Mononuclear cell (primary cell): Measurements from ENCODE around the gene TMEM164. TPM values are rescaled to one million over a fixed set of nuclear protein-coding genes. Genes with fewer than 3 reads are reported as not detected.

ENCODE experiments used
- H3K27me3 ChIP-seq: 2 replicates; pipeline ENCODE4 v1.6.0; 2011; ENCODE audit warnings: low read length, control low read depth; ENCODE audit not compliant: insufficient read depth
- H3K4me1 ChIP-seq: 2 replicates; pipeline ENCODE4 v1.5.1; 2011; ENCODE audit warnings: mild to moderate bottlenecking, low read length, control low read depth; ENCODE audit not compliant: insufficient read depth
- H3K4me3 ChIP-seq: 2 replicates; pipeline ENCODE4 v1.5.1; 2011; ENCODE audit warnings: mild to moderate bottlenecking, low read length, moderate library complexity
- H3K9me3 ChIP-seq: 2 replicates; pipeline ENCODE4 v1.5.1; 2011; ENCODE audit warnings: low read depth, mild to moderate bottlenecking, control low read depth, low read length
- total RNA-seq: library from RNA; depleted of rRNA; stranded (reverse); fragments of >200 nt; gene quantifications from one replicate; pipeline ENCODE4 v1.2.3, GENCODE V29; 2012

The TMEM164 gene
- total RNA-seq, 1 donor: 13.5 TPM

- H3K4me3 ChIP-seq: no peak overlapping the region
- H3K27me3 ChIP-seq: no peaks in the 10 kb centered on the region
- H3K4me1 ChIP-seq: peaks cover 5% of the 10 kb centered on the region
- H3K9me3 ChIP-seq: no peaks in the 10 kb centered on the region
These were observed 5.0 kb upstream of the TMEM164 start for GRCh38 chrX:109997786-109998452.

GRCh38 chrX:110000000-110000399 lies 2.9 kb upstream of the TMEM164 start:
- H3K4me1 ChIP-seq: peaks cover 20% of the 10 kb centered on the region
- no peak overlapping the region for H3K4me3 ChIP-seq
- no peaks in the 10 kb centered on the region for H3K27me3 ChIP-seq
- H3K9me3 ChIP-seq: no peaks in the 10 kb centered on the region

- peaks cover 31% of the 10 kb centered on the region for H3K4me1 ChIP-seq
- H3K27me3 ChIP-seq: no peaks in the 10 kb centered on the region
- no peaks in the 10 kb centered on the region for H3K9me3 ChIP-seq
- no peak overlapping the region for H3K4me3 ChIP-seq
These were observed 1.8 kb upstream of the TMEM164 start for GRCh38 chrX:110000847-110001713.

DNA sequence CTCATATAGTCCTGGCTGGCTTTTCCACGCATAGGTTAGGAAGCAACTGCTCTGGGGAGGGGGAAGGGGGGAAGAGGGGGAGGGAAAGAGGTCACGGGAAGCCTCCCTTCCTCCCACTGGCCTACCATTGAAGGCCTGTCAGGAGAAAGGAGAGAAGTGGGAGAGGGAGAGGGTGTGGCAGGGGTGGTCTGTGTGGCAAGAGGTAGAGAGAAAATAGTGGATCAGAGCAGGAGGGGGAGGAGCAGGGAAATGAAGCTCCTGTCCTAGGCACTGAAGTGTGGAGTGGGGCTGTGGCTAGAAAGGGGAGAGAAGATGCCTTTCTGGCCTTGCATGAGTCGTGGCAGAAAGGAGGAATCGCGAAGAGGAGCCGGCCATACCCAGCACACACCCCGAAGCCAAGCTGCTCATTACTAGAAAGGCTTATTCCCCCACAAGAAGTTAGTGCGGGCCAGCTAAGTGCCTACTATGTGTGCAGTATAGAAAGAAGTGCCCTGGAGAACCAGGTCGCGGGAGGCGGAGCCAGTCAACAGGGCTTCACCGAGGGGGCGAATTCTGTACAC lies 1.1 kb upstream of the TMEM164 start:
- Histone ChIP-seq H3K9me3 (no peaks in the 10 kb centered on the region), H3K4me1 (peaks cover 37% of the 10 kb centered on the region), H3K4me3 (peak overlapping the region; percentile 51)

DNA sequence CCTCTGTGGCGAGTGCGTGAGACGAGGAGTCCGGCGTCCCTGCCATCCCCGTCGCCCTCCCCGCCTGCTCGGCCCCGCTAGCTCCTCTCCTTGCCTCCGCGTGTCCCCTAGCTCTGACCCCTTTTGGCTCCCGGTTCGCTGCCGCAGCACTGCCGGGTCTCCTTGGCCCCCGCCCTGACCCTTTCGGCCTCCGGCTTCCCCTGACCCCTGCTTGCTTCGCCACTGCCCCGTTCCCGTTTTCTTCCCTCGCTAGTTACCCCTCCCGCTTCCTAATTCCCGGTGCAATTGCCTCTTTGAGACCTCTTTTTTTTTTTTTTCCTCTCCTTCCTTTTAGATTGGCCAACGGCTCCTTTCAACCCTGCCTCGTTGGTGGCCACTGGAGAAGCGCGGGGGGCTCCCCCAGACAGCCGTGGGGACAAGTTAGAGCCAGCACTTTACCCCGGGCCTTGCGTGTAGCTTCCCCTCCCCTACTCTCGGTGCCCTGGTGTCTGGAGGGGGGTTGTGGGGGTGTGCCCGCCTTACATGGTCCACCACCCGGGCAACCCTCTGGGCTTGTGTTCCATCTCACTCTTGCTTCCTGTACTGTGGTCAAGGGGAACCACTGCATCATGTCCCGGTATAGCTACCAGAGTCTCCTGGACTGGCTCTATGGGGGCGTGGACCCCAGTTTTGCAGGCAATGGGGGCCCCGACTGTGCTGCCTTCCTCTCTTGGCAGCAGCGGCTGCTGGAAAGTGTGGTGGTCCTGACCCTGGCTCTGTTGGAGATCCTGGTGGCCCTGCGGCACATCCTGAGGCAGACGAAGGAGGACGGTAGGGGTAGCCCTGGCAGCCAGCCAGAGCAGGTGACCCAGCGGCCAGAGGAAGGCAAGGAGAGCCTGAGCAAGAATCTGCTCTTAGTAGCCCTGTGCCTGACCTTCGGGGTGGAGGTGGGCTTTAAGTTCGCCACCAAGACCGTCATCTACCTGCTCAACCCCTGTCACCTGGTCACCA lies 548 bp downstream of the TMEM164 start:
- no peaks in the 10 kb centered on the region for H3K27me3 ChIP-seq
- H3K4me3 ChIP-seq: peak overlapping the region; percentile 51
- H3K9me3 ChIP-seq: no peaks in the 10 kb centered on the region
- peaks cover 48% of the 10 kb centered on the region for H3K4me1 ChIP-seq

More for the DNA sequence above, 1.1 kb upstream of the TMEM164 start:
- no peaks in the 10 kb centered on the region for H3K27me3 ChIP-seq

DNA sequence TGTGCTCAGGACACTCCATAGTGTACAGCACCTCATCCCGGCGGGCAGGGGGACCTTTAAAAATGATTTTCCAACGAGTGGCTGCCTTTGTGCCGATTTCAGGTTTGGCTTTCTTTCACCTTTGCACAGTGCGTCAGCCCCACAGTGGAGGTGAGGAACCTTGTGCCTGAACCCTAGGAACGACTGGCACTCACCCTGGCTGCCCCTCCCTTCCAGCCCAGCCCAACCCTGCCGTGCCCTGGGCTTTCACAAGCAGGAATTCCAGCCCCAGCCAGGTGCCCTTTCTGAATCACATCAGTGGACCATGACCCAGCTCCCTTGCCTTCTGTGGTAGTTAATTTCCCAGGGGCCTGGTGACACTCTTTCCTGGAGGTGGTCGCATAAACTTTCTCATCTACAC lies 1.3 kb downstream of the TMEM164 start:
- Histone ChIP-seq H3K4me3 (peak overlapping the region; percentile 51), H3K27me3 (no peaks in the 10 kb centered on the region), H3K9me3 (no peaks in the 10 kb centered on the region), H3K4me1 (peaks cover 48% of the 10 kb centered on the region)

DNA sequence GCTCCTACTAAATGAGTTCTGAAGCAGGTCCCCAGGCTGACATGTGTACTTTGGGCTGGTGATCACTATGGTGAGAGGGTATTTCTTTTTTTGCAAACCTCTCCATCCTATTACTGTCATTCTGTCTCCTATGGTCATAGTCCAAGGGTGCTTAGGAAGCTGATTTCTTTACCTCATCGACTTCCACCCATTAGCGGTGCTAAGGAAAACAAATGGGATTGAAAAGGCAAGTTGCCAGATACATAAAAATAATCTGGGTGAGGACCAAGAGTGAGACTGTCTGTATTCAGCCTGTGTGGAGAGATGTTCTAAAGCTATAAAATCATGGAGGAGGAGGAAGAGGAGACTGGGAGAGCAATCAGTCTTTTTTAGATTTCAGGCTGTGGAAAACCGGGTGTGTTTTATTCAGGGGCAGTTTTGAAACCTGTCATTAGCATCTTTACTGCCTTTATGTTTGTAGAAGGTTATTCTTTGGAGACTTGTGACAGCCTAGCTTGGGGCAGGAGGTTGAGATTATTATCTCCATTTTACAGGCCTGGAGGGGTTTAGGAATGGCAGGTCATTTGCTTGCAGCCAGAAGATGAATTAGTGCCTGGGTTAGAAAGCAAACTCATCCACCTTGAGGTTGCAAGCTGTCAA lies 1.9 kb downstream of the TMEM164 start:
- Histone ChIP-seq H3K27me3 (no peaks in the 10 kb centered on the region), H3K4me3 (no peak overlapping the region), H3K9me3 (no peaks in the 10 kb centered on the region), H3K4me1 (peaks cover 48% of the 10 kb centered on the region)

GRCh38 chrX:110006161-110006560 lies 3.2 kb downstream of the TMEM164 start:
- no peak overlapping the region for H3K4me3 ChIP-seq
- H3K4me1 ChIP-seq: peaks cover 59% of the 10 kb centered on the region
- H3K27me3 ChIP-seq: no peaks in the 10 kb centered on the region
- no peaks in the 10 kb centered on the region for H3K9me3 ChIP-seq

- no peaks in the 10 kb centered on the region for H3K9me3 ChIP-seq
- H3K4me1 ChIP-seq: peaks cover 65% of the 10 kb centered on the region
- no peaks in the 10 kb centered on the region for H3K27me3 ChIP-seq
- no peak overlapping the region for H3K4me3 ChIP-seq
These were observed 4.0 kb downstream of the TMEM164 start for GRCh38 chrX:110006821-110007375.

- Histone ChIP-seq H3K9me3 (no peaks in the 10 kb centered on the region), H3K4me1 (peaks cover 71% of the 10 kb centered on the region), H3K27me3 (no peaks in the 10 kb centered on the region), H3K4me3 (no peak overlapping the region)
These were observed 5.2 kb downstream of the TMEM164 start for GRCh38 chrX:110008011-110008635.

DNA sequence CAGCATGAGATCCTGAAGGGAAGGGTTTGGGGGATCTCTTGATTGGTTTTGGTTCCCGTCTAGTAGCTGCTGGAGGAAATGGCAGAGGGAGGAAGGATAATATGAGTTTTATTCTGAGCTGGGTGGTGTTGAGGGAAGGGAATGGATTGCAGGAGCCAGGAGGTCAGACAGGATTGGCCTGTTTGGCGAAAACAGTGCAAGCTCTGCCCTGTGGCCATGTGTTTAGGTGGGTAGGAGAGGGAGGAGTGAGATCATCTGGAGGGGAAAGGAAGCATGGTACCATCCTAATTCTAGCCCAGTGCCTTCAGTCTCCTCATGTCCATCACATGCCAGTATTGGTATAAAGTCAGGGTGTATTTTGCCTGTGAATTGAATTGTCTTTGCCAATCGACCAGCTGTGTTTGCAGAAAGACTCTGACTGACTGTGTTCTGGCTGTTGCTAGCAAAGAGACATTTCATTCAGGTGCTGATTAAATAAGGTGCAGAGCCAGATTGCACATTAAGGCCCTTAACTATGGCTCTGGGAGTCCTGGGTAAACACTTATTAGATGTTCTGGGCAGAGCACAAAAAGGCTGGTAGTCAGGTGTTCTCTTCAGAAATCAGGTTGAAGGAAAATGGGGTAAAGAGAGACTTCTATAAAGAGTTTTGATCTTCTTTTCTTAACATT lies 10.0 kb downstream of the TMEM164 start:
- Histone ChIP-seq H3K9me3 (no peaks in the 10 kb centered on the region), H3K27me3 (no peaks in the 10 kb centered on the region), H3K4me3 (no peak overlapping the region), H3K4me1 (peaks cover 41% of the 10 kb centered on the region)

DNA sequence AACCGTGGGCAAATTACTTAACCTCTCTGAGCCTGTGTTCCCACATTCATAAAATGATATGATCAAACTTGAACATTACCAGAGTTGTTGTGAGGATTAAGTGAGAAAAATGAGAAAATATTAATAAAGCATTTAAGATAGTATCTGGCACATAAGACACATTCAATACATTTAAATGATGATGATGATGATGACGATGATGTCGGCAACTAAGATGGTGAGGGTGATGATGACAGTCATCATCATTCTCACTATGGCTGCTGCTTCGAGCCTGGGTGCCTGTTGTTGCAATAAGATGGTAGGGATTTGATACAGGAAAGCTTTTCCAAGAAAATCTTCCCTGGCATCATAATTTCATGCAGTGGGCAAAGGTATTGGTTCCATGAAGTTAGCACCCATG lies 11.1 kb downstream of the TMEM164 start:
- Histone ChIP-seq H3K27me3 (no peaks in the 10 kb centered on the region), H3K4me3 (no peak overlapping the region), H3K4me1 (peaks cover 36% of the 10 kb centered on the region), H3K9me3 (no peaks in the 10 kb centered on the region)

GRCh38 chrX:110015032-110015431 lies 12.1 kb downstream of the TMEM164 start:
- no peak overlapping the region for H3K4me3 ChIP-seq
- H3K27me3 ChIP-seq: no peaks in the 10 kb centered on the region
- no peaks in the 10 kb centered on the region for H3K9me3 ChIP-seq
- H3K4me1 ChIP-seq: peaks cover 34% of the 10 kb centered on the region
